Adrenal gland (tissue), 5 donors: ENCODE results near the gene USP38.

Experiments
- CTCF ChIP-seq, 6 experiments: fragments of 450-650 bp in 4 of 6; fragments of 200-600 bp in 2 of 6; sonication (generic) in 1 of 6; IDR thresholded peaks; 1 replicate in 5 of 6; 2 replicates in 1 of 6; pipeline versions ENCODE4 v1.5.1 to v1.8.0; 2016 to 2021; ENCODE audit warnings: antibody characterized with exemption in 6 of 6, mild to moderate bottlenecking in 2 of 6, moderate library complexity in 1 of 6
- POLR2A ChIP-seq, 2 donors: fragments of 450-650 bp; IDR thresholded peaks; one replicate each; pipeline ENCODE4 v1.6.1; 2017; ENCODE audit warnings: antibody characterized with exemption in 2 of 2, mild to moderate bottlenecking in 2 of 2, moderate library complexity in 1 of 2
- donor health status: DM: no; HTN: no; CAD: no.

DNA sequence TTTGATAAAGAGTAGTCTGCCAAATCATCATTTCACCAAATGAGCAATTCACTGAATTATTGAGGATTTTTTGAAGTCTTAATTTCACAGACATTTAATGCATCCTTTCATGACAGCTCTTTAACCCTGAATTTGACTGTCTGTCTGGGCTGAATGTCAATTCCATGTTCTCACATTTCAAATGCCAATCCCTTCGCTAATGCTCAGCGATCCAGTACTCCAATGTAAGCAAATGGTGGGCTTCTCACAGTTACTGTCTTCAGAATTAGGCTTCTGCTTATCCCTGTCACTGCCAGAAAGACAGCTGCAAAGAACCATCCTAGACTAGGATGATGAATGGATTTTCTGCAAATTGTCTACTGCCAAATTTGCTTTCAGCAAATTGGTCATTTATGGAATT lies 36.2 kb upstream of the USP38 start:
- no peak for TF ChIP-seq CTCF (IDR thresholded peaks at IDR 0.05)
- no peak for TF ChIP-seq POLR2A (IDR thresholded peaks at IDR 0.05)
